HG03342 (cell line): ENCODE measurements around the gene KANTR.
"Not testable (repeated sequence)": the region's sequence is repeated elsewhere in the genome, so short reads cannot be mapped to it uniquely, and the experiment has no call there.

Experiments
- ATAC-seq: cut with Tn5 transposase; IDR thresholded peaks from one replicate; pipeline ENCODE4 v1.9.1; 2021; ENCODE audit warnings: mild to moderate bottlenecking, moderate library complexity; ENCODE audit not compliant: unreplicated experiment

KANTR gene

DNA sequence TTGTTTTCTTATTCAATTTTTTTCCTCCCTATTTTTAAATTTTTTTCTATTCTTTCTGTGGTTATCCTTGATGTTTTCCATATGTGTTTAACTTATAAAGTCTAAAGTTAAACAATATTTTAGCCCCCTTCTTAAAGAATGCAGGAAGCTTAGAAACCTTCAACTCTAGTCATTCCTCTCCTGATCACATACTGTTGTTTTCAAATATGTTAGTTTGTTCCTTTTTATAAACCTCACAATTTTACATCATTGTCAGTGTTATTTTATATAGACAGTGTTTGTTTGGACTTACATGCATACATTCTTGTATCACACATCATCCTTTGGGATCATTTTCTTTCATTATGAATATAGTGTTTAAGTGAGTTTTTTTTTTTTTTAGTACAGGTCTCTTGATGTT, 31.6 kb downstream of the KANTR start:
- ATAC-seq, result no peak

DNA sequence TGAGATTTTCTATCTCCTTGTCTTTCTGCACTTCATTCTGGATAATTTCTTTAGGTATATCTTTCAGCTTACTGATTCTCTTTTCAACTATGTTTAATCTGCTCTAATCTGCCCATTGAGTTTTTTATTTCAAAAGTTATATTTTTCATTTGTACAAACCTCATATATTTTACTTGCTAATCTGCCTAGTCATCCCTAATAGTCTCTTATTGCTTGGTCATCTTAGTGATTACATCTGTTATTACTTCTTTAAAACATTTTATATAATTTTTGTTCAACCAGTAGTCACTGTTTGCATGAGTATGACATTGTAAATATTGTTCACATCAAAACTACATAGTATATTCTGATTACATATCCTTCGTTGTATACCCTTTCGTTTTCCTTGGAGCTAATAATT, 32.4 kb downstream of the KANTR start:
- no peak for ATAC-seq

DNA sequence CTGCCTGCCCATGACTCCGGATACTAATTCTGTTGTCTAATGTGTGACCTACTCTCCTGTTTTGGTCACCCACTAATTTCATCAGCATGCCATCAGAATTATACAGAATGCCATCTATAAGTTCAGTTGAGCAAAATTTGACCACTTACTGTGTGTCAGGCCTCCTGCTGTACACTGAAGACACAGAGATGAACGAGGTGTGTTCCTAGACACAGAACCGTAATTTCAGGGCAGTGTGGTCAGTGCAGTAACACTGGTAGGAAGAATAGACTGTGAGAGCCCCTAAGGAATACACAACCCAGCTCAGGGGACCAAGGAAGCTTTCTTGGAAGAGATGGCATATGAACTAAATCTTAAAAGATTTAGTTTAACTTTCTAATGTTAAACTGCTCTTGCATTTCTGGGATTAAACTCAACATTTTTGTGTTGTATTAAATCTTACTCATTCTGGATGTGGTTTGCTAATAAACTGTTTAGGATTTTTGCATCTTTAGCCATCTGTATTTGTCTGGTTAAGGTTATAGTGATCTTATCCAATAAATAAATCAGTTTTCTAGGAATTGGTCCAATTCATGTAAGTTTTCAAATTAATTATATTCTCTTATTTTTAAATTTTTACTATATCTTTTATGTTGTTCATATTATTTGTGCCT, 34.3 kb downstream of the KANTR start:
- ATAC-seq, result no peak

DNA sequence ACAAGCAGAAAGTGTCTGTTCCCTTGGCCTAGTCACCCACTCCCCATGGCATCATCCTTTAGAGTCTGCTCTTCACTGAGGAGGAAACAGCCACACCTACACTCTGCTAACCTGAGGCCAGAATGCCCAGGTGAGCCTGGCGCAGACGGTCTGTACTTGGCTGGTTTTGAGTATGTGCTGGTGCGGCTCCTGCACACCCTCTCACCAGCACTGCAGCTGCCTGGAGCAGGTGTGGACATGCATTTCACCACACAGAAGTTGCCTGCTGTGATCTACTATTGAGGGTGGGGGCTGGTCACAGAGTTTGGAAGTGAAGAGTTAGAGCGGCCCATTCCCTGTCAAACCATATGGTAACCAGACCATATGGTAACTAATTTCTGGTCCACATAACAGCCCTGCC, 39.5 kb downstream of the KANTR start:
- ATAC-seq, result no peak

DNA sequence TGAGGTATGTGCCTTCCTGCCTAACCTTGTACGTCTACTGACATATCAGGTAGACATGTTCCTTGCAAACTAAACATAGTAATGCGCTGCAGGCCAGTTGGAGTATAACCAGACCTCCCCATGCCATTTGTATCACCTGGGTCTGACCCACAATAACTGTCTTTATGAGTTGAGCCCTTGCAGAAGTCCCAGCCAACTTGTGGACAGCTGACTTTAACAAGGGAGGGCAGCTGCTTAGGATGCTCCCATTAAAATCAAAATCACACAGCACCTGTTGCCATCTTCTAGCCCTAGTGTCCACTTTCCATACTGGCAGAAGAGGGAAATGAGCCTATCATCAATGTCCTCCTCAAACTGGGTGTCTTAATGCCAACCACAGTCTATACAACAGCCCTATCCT, 41.6 kb downstream of the KANTR start:
- no peak for ATAC-seq

DNA sequence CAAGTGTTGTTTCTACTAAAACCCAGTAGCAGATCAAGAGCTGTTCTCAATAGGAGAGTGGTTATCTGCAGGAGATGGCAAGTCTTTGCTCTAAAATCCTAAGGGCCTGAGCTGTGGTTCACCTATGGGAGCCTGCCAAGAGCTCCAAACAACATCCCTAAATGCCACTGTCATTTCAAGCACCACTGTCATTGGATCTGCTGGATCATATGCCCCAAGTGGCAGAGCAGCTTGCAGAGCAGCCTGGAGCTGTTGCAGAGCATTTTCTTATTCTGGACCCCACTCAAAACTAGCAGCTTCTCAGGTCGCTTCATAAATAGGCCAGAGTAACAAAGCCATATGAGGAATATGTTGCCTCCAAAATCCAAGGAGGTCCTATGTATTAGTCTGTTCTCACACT, 59.6 kb downstream of the KANTR start:
- no peak for ATAC-seq

DNA sequence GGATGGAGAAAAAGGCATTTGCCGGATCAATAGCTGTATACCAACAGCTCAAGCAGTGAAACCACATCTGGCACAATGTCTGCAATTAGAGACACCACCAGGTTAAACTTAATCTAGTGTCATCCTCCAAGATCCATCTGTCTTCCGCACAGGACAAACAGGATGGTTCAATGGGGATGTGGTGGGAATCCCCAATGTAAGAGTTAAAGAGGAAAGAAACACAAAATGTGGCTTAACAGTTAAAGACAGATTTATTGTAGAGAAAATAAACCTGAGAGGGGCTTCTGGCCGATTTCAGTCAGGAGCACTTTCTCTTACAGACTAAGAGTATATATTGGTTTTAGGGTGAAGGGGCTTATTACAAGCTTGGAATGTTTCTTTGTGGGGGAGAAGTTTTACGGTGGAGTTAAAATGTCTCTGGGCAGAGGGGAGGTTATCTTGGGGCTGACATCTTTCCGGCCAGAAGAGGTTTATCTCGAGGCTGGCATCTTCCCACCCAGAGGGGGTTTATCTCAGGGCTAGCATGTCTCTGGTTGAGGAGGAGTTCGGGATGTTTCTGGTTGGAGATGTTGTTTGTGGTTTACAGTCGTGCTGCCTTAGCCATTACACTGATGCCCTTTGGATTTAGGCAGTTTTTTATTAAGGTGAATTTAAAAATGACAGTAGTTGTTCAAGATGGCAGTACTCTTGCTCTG, 61.7 kb downstream of the KANTR start:
- no peak for ATAC-seq

DNA sequence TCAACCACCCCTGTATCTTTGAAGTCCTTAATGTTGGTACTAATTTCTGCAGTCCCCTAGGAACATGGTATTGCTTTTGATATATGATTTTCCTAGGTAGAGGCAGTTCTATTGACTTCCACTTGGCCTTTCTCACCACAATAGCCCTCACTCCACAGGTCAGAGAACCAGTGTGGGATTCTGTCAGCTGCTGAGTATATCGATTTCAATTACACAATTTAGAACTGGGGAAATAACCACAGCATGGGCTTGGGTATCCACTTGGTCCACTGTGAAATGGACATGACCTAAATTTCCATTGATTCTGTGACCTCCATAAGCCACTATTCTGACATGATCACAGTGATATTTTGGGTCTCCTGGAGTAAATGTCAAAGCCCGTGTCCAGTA, 62.3 kb downstream of the KANTR start:
- ATAC-seq, result no peak

DNA sequence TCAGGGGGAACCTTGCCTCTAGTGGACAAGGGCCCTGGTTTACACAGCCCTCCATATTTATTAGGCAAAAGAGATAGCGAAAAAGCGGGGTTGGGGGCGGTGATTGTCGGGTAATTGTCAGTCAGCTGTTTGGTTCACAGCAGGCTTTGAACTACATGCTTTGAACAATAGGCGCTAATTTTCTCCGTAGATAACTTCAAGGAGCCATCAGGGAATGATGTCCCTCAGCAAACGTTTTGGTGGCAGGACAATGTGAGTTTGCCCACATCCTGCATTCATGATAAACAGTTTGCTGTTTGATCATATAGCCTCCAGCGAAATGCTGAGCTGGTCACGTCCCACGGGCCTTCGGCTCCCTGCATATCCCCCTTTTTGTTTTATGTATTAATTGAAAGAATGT, 65.2 kb downstream of the KANTR start:
- ATAC-seq, result no peak

DNA sequence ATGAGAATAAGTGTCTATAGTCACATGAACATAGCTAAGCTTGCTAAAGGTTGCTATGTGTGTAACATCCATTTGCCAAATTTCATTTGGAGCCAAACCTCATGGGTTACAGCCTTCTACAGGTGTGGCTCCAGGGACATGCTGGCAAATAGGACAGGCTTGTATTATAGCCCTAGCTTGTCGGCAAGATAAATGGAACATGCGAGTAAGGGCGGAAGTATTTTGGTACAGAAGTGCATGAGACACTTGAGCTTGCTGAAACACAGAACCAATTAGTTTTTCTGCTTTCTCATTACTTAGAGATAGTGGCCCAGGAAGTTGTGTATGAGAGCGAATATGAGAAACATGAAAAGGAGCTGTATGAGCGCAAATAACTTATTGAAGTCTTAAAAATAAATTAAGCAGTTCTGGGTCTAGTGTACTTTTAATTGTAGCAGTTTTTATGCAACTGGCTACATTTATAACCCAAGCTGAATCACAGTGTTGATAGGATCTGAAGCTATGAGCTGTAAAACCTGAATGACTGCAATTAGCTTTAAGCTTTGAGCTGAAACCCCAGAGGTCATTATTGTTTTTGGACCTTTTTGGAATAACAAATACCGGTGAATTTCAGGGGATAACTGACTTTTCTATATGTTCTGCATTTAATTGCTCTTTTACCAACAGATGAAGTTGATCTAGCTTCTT, 66.5 kb downstream of the KANTR start:
- no peak for ATAC-seq

DNA sequence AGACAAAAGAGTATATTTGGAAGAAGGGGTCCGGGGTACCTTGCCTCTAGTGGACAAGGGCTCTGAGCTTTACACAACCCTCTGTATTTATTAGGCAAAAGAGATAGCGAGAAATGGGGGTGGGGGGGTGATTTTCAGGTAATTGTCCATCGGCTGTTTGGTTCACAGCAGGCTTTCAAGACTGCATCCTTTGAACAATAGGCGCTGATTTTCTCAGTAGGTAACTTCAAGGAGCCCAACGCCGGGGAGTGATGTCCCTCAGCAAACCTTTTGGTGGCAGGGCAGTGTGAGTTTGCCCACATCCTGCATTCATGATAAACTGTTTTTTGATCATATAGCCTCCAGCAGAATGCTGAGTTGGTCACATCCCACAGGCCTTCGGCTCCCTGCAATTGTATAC, 69.5 kb downstream of the KANTR start:
- no peak for ATAC-seq

DNA sequence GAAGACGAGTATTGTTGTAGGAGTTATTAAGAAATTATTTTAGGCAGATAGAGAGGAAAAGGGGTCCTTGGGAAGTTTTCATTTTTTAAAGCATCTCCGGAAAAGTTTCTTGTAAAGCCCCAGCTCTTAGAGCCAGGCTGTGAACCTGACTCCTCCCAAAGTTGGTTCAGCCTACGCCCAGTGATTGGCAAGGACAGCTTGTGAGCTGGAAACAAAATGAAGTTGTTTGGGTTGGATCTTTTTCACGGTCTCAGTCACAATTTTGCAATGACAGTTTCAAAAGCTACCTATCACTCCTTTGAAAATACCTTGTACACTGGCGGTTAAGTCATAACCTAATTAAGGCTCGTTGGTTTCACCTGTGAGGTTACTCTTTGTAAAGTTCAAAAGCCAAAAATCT, 70.6 kb downstream of the KANTR start:
- not testable (repeated sequence) for ATAC-seq

DNA sequence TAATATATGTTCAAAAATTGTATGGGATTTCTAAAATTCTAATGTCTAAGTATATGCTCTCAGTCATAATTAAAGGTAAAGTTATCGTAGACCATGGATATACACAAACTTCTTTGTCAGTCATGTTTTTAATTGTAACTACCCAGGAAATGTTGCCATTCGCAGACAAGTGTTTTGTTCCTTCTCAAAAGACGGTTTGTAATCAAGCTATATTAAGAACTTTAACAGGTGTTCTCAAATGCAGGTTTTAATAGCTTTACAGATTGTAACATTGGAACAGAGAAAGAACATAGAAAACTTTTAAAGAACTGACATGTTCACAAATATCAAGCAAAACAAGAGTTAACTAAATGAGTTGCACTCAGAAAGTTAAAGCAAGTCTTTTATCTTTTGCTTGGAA, 72.2 kb downstream of the KANTR start:
- ATAC-seq, result no peak

DNA sequence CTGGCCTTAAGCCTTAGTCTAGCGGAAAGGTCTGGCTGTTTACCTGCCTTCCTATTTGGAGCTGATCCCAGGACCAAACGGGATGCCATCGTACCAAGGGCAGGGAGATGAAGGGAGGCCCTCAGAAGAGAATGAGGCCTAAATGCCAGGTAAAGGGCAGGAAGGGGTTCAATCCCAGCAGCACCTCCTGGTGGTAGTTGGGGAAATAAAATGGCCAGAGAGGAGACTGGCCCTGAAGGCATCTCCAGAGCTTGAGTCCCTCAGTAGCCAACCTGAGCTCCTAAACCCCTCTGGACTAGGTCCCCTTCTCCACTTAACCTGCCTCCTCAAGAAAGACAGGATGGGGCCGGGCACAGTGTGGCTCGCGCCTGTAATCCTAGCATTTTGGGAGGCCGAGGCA, 77.4 kb downstream of the KANTR start:
- no peak for ATAC-seq
